GM21576 (cell line): ENCODE data around the gene NLRP10.
"Not testable (repeated sequence)": the region's sequence is repeated elsewhere in the genome, so short reads cannot be mapped to it uniquely, and the experiment has no call there.

Experiments used
- ATAC-seq: cut with Tn5 transposase; IDR thresholded peaks from one replicate; pipeline ENCODE4 v1.9.1; 2021; ENCODE audit warnings: mild to moderate bottlenecking, moderate library complexity; ENCODE audit not compliant: unreplicated experiment

The NLRP10 gene, protein sequence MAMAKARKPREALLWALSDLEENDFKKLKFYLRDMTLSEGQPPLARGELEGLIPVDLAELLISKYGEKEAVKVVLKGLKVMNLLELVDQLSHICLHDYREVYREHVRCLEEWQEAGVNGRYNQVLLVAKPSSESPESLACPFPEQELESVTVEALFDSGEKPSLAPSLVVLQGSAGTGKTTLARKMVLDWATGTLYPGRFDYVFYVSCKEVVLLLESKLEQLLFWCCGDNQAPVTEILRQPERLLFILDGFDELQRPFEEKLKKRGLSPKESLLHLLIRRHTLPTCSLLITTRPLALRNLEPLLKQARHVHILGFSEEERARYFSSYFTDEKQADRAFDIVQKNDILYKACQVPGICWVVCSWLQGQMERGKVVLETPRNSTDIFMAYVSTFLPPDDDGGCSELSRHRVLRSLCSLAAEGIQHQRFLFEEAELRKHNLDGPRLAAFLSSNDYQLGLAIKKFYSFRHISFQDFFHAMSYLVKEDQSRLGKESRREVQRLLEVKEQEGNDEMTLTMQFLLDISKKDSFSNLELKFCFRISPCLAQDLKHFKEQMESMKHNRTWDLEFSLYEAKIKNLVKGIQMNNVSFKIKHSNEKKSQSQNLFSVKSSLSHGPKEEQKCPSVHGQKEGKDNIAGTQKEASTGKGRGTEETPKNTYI

DNA sequence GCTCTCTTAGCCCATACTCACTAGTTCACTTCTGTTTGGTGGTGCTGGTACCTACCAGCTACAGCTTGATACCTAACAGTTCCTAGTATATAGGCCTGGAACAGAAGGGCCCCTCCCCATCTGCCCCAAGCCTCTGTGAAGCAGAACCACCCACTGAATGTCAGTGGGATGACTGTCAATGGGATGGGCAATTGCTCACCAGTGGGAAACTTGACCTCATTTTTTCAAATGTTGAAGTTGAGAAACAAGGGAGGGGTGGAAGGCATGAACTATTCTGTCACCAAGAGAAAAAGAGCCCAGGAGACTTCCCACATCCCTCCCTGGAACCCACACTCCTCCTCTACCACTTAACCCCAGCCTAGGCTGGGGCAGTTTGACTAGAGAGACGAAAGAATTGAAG lies at the start of gene NLRP10:
Gene NLRP10 (minus strand): TSS at position 62 of the 400 bp plus-strand sequence. CDS start 1,952 bp downstream, outside the sequence.
- no peak for ATAC-seq

GRCh38 chr11:8013833-8014232 lies 48.6 kb upstream of the NLRP10 start:
- ATAC-seq = no peak

DNA sequence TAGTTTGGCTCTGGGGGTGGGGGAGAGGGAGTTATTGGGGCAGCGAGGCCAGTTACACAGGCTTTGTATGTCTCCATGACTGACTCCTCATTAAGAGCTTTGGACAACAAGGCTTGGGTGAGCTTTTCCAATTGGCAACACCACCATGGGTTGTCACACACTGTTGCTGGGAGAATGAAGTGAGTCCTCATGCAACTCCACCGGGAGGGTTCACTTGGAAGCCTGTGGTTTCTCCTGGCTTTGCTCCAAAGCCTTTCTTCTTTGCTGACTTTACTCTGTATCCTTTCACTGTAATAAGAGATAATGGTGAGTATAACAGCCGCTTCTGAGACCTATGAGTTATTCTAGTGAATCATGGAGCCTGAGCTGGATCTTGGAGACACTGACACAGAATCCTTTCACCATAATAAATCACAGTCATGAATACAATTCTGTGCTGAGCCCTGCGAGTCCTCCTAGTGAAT lies 46.8 kb upstream of the NLRP10 start:
- ATAC-seq = no peak

- ATAC-seq = no peak
Measured at GRCh38 chr11:8011371-8011770, 46.1 kb upstream of the NLRP10 start.

- ATAC-seq = no peak
Measured at GRCh38 chr11:8009856-8010255, 44.6 kb upstream of the NLRP10 start.

DNA sequence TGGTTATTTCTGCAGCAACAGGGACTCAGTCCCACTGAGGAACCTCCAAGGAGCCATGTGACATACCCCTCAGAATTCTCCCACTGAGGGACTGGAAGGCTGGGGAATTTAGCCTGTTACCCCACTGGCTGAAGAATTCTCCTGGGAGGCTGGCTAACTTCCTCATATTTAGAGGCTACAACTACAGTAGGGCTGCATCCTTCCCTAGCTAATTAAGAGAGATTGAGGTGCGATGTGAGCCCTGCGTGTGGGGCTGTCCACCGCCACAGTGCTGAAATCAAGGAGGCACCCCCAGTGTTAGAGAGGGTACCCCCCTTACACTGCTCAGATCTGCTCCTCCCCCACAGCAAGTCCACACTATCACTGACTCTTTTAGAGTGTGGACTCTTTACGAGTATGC lies 43.0 kb upstream of the NLRP10 start:
- ATAC-seq = no peak

GRCh38 chr11:8006349-8006977 lies 41.2 kb upstream of the NLRP10 start:
- ATAC-seq = peak; percentile 76

GRCh38 chr11:8005556-8005955 lies 40.3 kb upstream of the NLRP10 start:
- no peak for ATAC-seq

GRCh38 chr11:8004008-8004407 lies 38.8 kb upstream of the NLRP10 start:
- no peak for ATAC-seq

GRCh38 chr11:8003187-8003586 lies 37.9 kb upstream of the NLRP10 start:
- ATAC-seq = no peak

- no peak for ATAC-seq
Measured at GRCh38 chr11:8002676-8003075, 37.4 kb upstream of the NLRP10 start.

DNA sequence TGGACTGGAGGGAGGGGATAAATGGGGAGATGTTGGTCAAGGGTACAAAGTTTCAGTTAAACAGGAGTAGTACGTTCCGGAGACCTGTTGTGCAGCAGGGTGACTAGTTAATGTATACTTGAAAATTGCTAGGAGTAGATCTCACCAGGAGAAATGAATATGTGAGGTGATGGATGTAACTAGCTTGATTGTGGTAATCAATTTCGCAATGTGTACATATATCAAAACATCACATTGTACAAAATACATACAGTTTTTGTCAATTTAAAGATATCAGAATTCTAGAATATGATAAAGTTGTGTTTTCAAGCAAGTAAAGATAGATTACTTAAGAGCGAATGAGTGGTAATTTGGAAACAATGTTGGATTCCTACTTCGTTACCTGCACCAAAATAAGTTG lies 35.1 kb upstream of the NLRP10 start:
- no peak for ATAC-seq

GRCh38 chr11:7999795-8000194 lies 34.5 kb upstream of the NLRP10 start:
- no peak for ATAC-seq

GRCh38 chr11:7994581-7995278 lies 29.5 kb upstream of the NLRP10 start:
- no peak for ATAC-seq

DNA sequence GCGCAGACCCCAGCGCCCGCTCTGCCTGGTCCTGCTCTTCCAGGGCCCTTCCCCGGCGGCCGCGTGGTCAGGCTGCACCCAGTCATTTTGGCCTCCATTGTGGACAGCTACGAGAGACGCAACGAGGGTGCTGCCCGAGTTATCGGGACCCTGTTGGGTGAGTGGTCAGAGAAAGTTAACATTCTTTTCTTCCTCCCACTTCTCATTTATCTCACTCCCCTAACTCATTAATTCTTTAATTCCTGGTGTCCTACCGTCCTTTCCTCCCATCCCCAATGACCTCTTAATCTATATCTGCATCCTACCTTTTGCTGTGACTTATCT lies 22.3 kb upstream of the NLRP10 start:
- ATAC-seq = not testable (repeated sequence)

- peak; percentile 96 for ATAC-seq
Measured at GRCh38 chr11:7986768-7987559, 21.7 kb upstream of the NLRP10 start, which contains the start of gene EIF3F. Gene EIF3F (plus strand): TSS chr11:7987337. CDS start chr11:7987353, 16 bp downstream.

DNA sequence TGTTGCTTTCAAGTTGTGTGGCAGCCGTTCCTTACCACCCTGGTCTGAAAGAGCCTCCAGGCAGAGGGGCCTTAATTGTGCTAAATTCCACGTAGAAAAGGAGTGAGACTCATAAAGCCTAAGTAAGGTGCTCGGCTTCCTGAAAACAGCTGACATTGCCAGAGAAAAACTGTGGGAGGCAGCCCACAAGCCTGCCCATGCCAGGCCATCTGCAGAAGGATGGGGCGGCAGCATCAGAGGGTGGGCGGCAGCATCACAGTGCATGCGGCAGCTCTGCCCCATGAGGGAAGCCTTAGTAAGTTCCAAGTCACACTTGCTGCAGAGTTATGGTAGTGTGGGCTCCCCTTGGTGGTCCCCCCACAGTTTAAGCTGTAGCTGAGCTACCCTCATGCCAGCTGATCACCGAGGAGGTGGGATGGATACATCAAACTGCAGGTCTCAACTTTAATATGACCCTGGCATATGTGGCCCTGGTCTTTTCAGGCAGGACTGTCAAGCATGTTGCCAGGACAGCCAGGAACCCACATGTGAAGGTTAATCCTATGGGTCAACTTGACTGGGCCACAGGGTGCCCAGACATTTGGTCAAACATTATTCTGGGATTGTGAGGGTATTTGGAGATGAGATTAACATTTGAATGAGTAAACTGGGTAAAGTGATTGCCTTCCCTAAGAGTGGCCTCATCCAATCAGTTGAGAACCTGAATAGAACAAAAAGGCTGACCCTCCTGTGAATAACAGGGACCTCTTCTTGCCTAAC lies 18.8 kb upstream of the NLRP10 start:
- no peak for ATAC-seq

GRCh38 chr11:7982582-7983119 lies 17.4 kb upstream of the NLRP10 start:
- no peak for ATAC-seq

- no peak for ATAC-seq
Measured at GRCh38 chr11:7981619-7982157, 16.4 kb upstream of the NLRP10 start.
